GM18858 (cell line): ENCODE results near the gene SKI.

Experiments
- ATAC-seq: cut with Tn5 transposase; IDR thresholded peaks from one replicate; pipeline ENCODE4 v1.9.1; 2021; ENCODE audit not compliant: unreplicated experiment

SKI gene

DNA sequence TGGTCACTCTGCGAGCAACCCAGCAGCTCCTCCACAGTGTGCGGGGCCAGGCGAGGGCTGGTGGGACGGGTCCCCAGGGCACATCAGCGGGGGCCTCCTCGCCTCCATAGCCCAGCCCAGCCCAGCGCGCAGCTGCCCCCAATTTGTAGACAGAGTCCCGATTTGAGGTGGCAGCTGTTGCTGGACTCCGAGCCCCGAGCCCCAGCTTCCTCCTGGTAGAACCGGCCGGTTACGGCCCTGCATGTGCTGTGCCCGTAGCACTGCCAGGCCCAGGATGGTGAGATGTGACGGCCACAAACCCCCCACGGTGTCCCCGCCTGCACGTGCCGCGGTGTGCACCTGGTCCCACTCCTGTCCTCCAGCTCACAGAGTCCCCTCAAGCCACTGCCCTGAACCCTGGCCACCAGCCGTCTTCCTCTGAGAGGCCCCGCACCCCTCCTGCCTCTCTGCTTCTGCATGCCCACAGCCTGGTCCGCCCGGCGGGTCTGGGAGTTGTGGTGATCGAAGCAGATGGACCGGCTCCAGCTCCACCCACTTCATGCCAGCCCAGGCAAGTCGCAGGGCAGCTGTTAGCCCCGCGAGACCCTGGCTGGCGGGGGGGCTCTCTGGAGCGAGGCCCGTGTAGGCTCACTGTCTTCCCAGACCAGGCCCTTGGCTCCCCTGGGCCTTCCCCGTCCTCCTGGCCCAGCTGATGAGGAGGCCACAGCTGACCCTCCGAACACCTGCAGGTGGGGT, 107.8 kb downstream of the SKI start:
- ATAC-seq: no peak

- ATAC-seq: no peak
These were observed 108.4 kb downstream of the SKI start for GRCh38 chr1:2336499-2336898.

DNA sequence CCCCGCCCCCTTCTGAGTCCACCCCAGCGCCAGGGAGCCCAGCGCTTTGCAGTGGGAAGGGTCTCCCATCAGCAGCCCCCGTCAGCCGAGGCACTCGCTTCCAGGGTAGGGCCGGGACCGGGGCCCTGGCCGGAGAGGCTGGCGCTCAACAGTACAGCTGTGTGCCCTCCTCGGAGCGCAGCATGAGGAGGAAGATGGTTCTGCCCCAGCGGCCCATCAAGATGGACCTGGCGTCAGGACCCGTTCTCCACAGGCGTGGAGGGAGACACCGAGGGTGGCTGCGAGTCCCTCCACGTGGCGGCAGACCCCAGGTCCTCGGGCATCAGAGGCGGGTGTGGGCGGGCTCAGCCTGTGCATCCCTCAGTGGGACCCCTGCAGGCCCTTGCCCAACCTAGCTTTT, 109.0 kb downstream of the SKI start:
- ATAC-seq: no peak

- no peak for ATAC-seq
These were observed 109.4 kb downstream of the SKI start for GRCh38 chr1:2337501-2337900.

DNA sequence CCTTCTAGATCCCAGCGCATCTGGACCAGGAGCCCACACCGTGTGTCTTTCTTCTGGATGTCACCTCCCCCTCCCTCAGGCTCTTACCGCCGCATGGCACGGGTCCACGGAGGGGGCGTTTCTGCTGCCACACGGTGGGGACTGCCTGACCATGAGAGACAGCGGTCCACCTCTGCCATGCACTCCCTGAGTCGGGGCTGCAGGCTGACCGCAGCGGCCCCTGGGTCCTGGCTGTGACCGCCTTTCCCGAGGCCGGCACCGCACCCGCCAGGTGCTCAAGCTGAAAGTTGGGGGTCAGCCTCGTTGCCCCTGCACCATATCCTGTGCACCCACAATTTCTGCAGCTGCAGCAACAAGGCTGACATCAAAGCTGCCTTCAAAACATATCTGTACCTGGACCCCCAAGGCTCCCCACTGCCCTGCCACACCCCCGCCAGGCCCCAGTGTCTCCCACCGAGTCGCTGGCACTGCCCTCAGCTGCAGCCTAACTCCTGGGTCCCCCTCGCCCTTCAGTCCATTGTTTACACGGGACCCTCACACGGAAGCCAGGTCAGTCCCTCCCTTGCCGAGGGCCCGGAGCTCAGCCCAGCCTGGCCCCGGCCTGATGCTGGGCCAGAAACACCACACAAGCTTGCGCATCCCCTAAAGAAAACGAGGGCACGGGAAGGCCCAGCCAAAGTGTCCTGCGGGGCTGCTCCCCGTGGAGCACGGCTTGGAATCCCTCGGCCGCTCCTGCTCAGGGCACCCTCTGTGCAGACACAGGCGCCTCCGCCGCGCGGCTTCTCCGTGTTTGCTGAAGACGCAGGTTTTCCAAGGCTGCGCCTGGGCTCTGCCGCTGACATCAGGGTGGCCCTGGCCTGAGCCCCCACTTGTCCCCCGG, 111.3 kb downstream of the SKI start:
- ATAC-seq: no peak

- ATAC-seq: no peak
These were observed 112.2 kb downstream of the SKI start for GRCh38 chr1:2340086-2340917.

- ATAC-seq: no peak
These were observed 112.8 kb downstream of the SKI start for GRCh38 chr1:2340918-2341254.

- ATAC-seq: no peak
These were observed 113.7 kb downstream of the SKI start for GRCh38 chr1:2341706-2342383.

DNA sequence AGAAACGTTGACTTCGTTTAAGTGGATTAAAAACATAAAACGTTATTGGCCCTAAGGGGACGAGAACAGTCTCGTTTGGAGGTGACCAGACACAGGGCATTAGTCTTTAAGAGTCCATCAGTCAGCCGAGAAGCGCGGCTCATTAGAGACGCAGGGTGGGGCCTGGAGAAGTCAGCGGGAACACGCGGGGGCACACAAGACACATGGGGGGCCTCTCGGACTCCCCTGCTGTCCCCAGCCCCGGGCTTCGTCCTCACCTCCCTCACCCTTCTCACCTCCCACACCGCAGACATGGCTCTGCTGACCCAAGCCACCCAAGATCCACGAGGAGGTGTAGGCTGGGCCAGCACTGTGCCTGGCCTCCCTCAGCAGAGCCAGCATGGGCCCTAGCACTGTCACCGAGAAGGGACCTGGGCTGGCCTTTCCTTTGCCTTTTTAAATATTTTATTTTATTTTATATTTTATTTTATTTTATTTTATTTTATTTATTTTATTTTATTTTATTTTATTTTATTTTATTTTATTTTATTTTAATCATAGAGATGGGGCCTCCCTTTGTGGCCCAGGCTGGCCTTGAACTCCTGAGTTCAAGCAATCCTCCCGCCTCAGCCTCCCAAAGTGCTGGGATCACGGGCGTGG, 114.4 kb downstream of the SKI start:
- no peak for ATAC-seq

DNA sequence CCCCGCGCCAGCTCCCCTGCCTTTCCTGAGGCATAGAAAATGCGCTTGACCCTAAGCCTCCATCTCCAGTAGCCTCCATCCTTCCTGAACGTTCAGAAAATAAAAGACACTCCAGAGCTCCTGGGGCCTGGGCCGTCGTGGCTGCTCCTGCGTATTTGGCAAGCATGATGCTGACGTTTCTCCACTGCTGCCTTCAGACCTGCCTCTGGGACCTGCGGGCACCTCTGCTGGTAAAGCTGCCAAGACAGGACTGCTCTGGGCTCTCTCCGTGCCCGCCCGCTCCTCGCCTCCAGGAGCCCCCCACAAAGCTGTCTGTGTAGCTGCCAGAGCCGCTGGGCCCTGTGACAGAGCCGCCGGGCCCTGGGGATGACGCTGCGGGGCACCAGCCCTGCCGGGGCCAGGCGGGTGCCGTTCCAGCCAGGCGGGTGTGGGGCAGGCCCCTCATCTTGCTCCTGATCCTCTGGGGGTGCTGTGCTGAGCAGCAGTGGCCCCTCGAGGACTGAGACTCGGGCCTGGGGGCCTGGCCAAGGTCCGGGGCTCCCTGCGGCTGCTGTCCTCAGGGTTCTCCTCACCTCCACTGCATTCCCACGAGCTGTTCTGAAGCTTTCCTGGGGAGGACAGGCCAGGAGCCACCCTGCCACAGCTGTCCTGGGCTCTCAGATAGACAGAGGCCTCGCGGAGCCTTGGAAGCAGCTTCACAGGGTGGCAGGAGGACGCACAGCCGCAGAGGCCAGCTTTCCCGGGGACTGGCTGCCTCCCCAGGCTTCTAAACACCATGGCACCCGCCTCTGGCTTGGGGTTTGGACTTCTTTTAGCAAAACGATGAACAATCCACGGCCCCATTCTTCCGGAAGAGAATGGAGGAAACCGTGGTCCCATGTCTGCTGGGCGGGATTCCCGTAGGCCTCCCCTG, 115.2 kb downstream of the SKI start:
- no peak for ATAC-seq

GRCh38 chr1:2344121-2344681, 116.1 kb downstream of the SKI start:
- ATAC-seq: no peak

- ATAC-seq: no peak
These were observed 116.7 kb downstream of the SKI start for GRCh38 chr1:2344744-2345296.

GRCh38 chr1:2345297-2346075, 117.4 kb downstream of the SKI start:
- no peak for ATAC-seq

GRCh38 chr1:2346691-2347408, 118.7 kb downstream of the SKI start:
- no peak for ATAC-seq

DNA sequence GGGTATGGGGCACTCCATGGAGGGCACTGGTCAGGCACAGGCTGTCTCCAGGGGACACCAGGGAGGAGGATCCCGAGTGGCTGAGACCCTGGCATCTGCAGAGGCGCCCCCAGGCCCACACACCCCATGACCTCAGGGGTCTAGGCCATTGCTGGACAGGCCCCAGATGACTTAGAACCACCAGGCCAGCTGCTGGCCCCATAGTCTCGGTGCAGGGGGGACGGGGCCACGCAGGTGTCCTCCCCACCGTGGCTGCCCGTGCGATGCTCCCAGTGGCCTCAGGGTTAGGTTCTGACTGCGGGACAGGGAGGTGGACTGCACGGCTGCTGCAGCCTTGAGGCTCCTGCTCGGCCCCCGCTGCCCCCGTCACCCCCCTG, 119.3 kb downstream of the SKI start:
- ATAC-seq: no peak

- no peak for ATAC-seq
These were observed 119.8 kb downstream of the SKI start for GRCh38 chr1:2347896-2348295.
